Activated CD4-positive, alpha-beta T cell treated with anti-CD3 and anti-CD28 coated beads, Interleukin-10, Interleukin-2, amounts not matched to agents 100 ng/mL and 50 ng/mL, durations not matched to agents 16 hours and 8 hours (primary cell): Measurements from ENCODE around the gene TLK1.

Experiments
- DNase-seq: peaks from one replicate; pipeline ENCODE4 v3.0.0-alpha.2; 2020

Gene TLK1

DNA sequence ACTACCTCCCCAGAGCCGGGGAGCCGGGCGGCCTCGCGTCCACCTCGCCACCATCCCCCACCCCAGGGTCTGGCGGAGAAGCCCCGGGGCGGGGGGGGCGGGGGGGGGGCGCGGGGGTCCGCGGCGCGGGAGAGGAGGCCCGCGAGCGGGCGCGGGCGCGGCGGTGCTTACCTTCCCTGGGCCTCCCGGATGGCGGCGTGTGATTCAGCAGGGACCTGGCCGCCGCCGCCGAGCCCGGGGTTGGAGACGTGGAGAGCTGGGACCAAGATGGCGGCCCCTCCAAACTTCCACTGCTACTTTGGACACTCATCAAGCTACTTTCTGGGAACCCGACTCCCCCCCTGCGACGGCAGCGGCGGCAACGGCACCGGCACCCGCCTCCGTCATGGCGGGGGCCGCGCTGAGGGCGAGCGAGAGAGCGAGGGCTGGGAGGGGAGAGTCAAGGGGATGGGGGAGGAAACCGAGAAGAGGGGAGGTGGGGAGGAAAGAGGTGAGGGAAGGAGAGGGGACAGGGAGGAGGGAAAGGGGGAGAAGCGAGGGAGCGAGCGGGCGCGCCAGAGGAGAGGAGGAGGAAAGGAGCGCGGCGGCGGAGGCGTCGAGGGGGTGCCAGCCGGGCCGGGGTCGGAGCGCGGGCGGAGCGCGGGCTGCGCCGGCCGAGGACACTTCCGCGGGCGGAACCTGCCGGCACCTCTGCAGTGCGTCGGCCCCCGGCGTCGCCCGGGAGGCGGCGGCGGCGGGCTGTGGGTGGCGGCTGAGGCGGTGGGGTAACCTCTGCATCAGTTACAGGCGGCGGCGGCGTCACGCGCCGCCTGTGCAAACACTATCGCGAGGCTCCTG is at the start of gene TLK1:
TSS of gene TLK1 (minus strand) at position 775 of the 837 bp plus-strand sequence. CDS start at position 310, 465 bp downstream.
- peak; percentile 83 for DNase-seq

DNA sequence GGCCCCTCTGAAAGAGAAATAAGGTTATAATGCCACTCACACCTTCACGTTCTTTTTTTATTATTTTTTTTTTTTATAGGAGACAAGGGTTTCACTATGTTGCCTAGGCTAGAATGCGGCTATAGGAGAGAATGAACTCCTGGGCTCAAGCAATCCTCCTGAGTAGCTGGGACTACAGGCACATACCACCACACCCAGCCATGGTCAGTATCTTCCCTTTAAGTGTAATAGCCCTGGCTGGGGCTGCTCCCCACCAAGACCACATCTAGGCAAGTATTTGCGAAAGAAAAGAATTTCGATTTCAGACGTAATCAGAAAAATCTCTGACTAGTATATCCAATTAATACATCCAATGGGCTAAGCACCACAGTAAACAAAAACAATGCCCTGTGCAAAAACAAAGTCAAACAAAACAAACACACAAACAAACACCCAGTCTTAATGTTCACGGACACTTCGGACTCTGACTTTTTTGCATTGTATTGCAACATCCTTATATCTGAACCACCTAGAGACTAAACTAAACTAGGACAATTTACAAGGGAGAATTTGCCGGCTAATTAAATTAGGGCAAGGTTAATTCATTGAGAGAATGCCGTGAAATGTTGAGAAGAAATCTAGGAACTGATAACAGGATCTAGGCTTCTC is 49.6 kb upstream of the TLK1 start:
- no peak for DNase-seq

DNA sequence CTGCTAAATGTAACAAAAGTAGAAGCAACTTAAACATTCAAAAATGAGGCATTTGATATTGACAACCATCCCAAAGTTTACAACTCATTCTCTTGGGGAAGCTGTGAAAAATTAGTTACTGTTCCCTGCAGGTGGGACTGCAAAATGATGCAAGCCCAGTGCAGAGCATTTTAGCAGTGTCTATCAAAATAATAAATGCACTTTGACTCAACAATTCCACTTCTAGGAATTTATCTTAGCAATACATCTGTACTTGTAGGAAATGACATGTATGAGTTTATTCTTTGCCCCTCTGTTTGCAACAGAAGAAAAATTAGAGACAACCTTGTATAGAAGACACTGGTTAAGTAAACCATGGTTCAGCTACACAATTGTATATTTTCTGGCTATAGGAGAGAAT is 48.0 kb upstream of the TLK1 start:
- DNase-seq: peak; percentile 18

DNA sequence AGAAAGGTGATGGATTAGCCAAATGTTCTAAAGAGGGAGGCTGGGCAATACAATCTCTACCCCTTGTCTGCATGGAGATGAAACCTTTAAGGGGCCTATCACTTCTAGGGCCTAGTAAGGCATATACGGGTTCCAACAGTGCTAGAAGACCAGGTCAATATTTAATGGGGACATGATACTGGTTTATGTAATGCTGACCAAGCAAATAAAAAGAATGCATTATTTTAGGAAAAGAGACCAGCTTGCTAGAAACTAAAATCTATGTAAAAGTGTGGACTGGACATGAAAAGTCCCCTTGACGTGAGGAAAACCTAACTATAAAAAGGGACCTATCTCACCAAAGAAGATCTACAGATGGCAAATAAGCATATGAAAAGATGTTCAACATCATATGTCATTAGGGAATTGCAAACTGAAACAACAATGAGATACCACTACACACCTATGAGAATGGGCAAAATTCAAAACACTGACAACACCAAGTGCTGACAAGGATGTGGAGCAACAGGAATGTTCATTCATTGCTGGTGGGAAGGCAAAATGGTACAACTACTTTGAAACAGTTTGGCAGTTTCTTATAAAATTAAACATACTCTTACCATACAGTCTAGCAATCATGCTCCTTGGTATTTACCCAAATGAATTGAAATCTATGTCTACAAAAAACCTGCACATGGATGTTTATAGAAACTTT is 45.9 kb upstream of the TLK1 start:
- no peak for DNase-seq

DNA sequence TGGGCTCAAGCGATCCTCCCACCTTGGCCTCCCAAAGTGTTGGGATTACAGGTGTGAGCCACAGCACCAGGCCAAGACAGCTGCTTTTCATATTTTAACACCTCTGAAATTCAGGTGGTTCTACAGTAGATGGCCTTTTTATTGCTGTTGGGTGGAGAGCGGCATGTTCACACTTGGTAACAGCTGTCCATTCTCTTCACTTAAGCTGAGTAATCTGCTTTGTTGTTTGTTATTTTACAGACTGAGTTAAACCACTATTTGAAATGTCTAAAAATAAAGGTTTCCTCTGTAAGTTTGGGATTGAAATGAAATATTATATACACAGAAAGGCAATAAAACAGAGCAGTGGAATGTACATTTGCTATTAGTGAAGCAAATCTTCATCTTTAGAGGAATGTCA is 44.9 kb upstream of the TLK1 start:
- DNase-seq: no peak

DNA sequence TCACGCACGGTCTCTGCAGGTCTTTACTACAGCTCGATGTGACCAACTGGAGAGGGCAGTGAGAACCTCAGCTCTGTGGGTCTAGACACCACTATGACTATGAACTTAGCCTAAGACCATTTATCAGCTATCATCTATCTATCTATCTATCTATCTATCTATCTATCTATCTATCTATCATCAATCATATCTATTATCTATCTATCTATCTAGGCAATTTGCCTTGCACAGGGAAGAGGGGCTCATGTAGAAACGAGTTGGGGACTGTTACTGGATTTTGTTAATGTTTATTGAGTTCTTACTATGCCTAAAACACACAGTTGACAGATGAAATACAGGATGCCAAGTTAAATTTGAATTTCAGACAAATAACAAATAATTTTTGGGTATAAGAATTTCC is 41.1 kb upstream of the TLK1 start:
- no peak for DNase-seq

DNA sequence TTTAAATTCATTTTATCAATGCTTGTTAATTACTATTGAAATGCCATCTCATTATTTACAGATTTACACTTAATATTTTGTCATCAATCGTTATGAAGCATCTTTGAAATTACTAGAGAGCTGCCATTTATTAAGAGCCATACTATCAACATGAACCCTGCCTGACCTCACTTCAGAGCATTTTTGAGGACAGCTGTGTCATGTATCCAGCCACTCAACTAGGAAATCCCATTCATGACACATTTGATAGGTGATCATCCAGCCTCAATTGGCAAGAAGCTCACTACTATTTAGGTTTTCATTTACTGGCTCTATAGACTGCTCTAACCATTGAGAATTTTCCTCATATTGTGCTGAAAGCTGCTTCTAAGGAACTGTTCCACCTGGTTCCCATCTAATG is 40.6 kb upstream of the TLK1 start:
- no peak for DNase-seq

DNA sequence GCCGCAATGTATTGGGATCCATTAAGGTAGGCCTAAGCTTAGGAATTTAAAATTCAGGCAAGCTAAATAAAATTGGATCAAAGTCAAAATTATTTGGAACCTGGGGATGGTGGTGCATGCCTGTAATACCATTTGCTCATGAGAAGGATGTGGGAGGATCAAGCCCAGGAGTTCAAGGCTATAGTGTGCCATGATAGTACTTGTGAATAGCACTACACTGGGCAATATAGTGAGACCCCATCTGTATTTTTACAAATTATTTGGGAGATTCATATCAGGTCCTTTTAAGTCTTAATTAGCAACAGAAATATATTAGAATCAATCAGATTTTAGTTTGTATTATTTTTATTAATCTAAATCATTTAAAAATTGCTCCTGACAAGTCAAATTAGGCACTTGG is 39.8 kb upstream of the TLK1 start:
- no peak for DNase-seq

DNA sequence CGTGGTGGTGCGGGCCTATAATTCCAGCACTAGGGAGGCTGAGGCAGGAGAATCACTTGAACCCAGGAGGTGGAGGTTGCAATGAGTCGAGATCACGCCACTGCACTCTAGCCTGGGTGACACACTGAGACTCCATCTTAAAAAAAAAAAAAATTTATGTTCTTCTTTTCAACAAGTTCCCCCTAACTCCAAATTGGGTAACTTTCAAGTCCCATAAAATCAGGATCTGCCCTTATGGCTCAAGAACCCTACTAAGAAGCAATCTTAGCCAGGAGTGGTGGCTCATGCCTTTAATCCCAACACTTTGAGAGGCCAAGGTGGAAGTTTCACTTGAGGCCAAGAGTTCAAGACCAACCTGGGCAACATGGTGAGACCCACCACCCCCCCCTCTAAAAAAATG is 30.3 kb upstream of the TLK1 start:
- no peak for DNase-seq

DNA sequence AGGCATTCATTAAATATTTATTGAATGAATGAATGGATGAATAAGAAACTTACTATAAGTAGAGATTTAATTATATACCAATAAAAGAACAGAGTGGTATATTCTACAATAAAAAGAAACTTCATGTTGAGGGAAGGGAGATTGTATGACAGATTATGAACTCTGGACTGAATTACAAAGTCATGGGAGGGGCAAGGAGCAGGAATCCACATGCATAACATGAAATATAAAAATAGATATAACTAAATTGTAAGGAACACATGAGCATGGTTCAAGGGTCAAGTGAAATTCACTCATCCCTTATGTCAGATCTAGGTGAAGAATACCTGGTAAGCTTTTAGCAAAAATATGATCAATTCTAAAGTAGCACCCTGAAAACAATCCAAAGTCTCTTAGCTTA is 27.1 kb upstream of the TLK1 start:
- DNase-seq: no peak

DNA sequence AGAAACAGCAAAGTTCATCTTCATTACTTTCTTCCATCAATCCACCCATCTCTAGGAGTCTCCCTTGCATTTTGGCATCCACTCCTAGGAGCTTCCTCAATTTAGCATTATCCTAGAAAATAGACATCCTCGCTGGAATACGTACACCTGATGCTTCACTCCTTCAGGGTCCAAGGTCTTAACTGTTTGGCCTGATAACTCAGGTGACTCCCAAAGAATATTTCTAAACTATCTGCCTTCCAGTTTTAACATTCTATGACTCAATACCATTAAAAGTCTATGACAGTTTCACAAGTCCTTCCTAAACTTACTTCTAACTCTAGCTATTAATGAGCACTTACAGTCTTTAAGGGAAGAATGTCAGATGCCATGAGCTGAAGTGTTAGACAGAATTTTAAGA is 26.5 kb upstream of the TLK1 start:
- DNase-seq: no peak

DNA sequence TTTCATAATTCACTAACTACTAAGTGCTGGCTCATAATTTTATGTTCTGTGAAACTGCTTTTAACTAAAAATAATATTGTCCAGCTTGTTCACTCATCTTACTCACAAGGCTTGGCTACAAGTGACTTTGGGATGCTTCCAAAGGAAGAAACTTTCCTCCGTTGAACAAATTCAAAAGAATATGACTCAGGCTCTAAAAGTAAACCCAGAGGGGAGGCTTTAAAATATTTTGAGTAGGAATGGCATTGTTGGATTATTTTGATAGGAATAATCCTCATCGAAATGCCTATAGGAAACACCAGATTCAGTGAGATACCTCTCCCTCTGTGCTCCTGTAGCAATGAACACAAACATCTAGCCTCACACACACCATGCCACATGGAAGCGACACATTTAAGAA is 25.2 kb upstream of the TLK1 start:
- no peak for DNase-seq

DNA sequence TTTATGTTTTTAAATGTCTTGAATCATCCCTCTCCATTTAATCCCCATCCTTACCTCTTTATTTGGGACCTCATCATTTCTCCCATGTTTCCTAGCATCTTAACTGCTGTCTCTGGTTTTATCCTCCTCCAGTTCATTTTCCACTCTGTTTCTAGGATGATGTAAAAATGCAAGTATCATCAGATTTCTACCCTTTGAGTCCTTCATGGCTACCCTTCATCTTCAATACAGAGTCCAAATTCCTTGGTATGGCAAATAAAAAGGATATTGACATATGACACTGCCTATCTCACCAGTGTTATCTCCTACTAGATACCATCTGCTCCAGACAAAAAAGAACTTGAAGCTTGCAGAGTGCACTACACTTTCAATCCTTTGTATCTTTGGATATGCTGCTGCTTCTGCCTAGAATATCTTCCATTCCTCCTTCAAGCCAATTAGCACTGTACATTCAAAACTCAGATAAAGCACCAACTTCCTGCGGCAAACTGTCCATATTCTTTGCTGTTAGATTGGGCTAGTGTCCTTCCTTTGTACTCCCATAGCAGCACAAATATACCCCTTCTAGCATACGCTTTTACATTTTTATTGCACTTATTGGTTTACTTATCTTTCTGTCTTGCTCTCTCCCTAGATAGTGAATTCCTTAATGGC is 24.6 kb upstream of the TLK1 start:
- no peak for DNase-seq

DNA sequence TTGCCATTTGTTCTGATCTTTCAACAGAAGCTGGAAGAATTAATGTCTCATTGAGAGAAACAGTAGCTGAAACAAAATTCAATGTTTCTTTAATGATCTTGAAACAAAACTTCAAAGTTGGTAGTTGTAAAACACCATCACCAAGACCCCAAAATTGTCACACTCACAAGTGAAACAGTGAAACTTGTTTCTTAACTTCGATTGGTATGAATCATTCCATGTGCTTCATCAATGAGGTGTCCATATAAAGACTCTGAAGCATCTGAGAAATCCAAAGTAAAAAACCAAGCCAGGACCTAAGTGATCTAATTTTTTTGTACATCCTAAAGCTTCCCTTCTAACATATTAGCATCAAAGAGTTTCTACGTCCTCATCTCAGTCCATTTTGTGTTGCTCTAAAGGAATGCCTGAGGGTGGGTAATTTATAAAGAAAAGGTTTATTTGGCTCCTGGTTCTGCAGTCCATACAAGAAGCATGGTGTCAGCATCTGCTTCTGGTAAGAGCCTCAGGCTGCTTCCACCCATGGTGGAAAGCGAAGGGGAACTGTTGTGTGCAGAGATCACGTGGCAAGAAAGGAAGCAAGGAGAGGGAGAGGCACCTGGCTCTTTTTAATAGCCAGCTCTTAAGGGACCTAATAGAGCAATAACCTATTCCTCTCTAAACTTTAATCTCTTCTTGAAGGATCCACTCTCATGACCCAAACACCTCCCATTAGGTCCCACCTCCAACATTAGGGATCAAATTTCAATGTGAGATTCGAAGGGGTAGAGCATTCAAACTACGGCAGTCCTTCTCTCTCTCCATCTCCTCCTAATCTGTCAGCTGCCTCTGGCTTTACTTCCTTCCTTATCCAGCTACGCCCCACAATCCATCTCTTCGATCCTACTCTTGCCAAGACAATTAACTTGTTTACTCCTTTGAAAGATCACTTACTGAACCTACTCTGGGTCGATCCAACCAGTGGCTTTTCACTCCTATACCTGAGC is 20.7 kb upstream of the TLK1 start:
- peak; percentile 66 for DNase-seq

DNA sequence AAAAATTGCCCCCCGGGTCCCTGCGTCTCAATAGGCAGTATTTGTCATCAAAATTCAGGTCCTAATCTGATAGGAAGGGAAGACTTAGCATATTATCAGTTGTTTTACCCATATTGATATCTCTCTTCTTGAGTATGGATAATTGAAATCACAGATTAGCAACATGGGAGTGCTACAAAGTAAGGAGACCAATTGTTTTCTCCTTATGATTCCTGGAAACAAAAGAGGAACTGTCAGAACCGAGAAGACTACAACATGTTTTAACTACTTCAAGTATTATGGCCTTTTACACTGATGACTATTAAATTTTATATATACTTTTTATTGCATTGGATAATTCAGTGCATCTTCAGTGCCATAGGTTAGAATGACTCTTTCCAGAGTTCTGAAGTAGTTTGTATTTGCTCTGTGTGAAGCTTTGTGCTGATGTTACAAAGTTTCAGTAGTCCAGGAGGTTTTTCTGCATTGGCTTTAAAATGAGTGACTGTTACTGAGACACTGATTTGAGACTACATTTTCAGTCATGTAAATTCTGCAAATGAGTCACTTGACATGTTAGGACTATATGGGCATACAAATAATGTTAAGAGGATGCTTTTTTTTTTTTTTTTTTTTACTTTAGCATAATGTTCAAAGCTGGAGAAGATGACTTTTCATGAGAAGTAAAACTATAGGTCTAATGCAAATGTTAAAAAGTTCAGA is 19.7 kb upstream of the TLK1 start:
- DNase-seq: peak; percentile 78

DNA sequence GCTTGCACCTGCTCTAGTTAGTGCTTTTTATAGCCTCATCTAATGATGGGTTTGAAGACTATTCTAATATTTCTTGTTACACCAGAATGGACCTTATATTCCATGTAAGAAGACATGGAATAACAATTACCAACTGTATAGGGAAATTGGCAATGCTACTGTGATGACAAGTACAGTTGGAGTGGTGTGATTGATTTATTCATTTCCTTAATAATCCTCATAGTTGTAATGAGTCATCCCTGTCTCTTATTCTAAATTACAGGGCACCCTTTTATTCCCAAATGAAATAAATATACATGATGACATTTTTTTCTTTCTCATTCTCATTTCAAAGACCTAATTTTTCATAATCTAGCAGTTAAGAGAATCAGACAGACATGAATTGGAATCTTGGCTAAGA is 18.3 kb upstream of the TLK1 start:
- DNase-seq: no peak

DNA sequence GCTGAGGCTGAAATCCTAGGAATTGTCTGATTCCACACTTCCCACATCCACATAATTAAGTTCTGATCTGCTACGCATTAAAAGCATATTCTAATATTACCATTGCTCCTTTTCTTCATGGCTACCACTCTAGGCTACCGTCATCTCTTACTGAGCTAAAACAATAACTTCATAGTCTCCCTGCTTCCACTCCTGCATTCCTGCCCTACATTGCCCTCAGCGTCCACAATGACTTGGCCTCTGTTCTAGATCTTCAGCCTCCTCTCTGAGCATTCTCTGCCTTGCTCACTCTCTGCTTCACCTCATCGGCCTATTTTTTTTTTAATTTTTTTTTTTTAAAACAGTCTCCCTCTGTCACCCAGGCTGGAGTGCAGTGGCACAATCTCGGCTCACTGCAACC is 15.8 kb upstream of the TLK1 start:
- DNase-seq: no peak

DNA sequence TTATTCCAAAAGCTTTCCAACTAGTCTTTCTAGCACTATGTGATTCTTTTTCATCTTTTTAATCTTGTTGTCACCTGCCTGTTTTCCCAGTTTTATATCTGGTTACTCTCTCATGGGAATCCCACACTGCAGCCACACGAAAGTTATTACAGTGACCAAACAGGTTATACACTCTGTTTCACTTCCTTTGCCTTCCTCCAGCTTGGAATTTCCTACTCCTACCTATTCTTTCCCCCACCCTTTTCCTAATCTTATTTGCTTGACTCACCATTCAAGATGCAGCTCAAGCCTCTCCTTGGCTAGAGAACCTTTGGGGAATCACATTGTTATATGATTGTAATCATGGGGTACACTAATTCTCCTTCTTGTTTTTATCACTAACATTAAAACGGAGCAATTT is 13.4 kb upstream of the TLK1 start:
- no peak for DNase-seq

DNA sequence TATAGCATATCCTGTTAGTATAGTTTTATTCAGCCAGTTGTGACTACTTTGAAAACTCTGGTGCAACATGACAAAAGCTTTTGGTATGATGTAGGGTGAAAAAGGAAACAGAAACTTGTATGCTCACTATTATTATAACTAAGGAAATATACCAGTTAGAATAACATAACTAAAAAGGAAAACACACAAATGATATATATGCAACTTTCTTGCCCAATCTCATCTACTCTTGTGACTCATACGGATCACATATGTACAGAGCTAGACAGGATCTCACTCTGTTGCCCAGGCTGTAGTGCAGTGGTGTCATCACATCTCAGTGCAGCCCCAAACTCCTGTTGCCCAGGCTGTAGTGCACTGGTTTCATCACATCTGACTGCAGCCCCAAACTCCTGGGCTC is 12.4 kb upstream of the TLK1 start:
- peak; percentile 78 for DNase-seq

DNA sequence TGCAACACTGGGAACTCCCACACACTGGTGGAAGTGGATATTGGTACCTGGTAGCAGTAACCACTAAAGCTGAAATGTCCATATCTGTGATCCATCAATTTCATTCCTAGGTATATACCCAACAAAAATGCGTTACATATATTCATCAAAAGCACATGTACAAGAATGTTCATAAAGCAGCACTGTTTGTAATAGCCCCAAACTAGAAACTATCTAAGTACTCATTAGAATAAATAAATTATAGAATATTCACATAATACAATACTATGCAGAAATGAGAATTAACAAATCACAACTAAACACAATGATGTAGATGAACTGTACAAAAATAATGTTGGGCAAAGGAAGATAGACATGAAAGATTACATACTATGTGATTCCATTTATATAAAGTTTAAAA is 11.1 kb upstream of the TLK1 start:
- no peak for DNase-seq

DNA sequence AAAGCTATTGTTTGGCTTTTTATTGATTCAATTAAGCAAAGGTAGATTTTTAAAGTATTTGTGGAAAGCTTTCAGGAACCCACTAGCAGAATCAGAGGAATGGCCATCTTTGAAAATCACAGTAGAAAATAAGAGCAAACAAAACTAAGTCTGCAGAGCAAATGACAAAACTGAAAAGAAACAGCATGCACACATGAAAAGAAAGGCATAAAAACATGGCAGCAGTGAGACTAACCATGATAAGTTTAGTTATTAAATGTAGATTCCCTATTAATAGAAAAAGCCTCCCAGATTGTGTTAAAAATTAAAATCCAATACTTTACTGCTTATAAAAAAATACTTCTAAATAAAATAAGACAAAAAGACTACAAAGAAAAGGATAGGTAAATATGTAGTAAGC is 9.1 kb upstream of the TLK1 start:
- DNase-seq: no peak

DNA sequence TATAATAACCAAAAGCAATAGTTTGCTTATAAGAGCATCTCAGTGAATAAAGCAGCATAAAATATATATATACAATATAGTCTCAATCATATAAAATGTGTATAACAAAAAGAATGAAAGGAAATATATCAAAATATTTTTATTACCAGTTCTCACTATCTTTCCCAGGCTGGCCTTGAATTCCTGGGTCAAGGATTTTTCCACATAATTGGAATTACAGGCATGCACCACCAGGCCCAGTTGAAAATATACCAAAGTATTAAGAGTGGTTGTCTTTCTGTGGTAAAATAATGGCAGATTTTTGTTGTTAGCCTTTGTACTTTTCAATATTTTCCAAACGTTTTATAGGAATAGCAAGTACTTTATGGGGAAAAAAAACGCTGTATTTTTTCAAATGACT is 8.6 kb upstream of the TLK1 start:
- no peak for DNase-seq
